PC-9 (cell line): ENCODE results near the gene NEDD9.

Experiments used
- EZH2 ChIP-seq: fragments of 200-600 bp; sonication (generic); IDR thresholded peaks from 2 replicates; pipeline ENCODE4 v1.8.0; 2017; ENCODE audit warnings: antibody characterized with exemption, low read depth
- TF ChIP-seq, protein P1 (sequence below): fragments of 200-600 bp; sonication (generic); conservative IDR thresholded peaks from 2 replicates; pipeline ENCODE4 v1.6.1; 2017; ENCODE audit warnings: mixed run types, antibody characterized with exemption, mild to moderate bottlenecking, moderate library complexity

DNA sequence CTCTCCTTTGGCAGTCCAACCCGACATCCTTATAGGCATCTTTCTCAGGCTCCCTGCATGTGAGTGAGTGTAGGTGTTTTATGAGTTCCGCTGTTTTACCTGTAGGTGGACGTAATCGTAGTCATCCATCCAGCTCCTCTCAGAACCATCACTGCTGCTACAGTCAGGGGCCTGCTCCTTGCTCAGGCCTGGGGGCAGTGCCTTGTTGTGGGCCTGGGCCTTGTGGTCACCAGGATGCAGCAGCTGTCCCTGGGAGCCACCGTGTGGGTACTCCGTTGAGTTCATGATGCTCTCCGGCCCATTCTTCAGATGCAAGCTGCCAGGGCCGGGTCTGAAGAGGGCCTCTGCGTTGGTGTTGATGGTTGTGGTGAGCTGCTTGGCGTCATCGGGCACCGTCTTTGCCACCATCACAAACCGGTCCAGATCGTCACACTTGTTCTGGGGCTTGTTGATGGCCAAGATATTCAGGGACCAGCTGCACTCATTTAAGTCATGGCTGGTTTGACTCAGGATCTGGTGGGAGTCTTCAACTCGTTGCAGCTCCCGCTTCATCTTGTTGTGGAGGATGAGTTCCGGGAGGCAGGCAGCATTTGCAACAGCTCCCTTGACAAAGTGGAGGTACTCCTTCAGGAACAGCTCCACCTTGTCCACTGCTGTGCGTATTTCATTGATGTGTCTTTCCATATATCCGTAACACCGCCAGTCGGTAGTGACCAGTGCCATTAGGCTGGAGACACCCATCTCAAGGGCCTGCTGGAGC lies 42.4 kb downstream of the NEDD9 start:
- TF ChIP-seq, protein P1, sequence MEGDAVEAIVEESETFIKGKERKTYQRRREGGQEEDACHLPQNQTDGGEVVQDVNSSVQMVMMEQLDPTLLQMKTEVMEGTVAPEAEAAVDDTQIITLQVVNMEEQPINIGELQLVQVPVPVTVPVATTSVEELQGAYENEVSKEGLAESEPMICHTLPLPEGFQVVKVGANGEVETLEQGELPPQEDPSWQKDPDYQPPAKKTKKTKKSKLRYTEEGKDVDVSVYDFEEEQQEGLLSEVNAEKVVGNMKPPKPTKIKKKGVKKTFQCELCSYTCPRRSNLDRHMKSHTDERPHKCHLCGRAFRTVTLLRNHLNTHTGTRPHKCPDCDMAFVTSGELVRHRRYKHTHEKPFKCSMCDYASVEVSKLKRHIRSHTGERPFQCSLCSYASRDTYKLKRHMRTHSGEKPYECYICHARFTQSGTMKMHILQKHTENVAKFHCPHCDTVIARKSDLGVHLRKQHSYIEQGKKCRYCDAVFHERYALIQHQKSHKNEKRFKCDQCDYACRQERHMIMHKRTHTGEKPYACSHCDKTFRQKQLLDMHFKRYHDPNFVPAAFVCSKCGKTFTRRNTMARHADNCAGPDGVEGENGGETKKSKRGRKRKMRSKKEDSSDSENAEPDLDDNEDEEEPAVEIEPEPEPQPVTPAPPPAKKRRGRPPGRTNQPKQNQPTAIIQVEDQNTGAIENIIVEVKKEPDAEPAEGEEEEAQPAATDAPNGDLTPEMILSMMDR, result no peak
- TF ChIP-seq EZH2, result no peak
